K562 (cell line): Measurements from ENCODE around the gene POMGNT2. TPM values are rescaled to one million over a fixed set of nuclear protein-coding genes. Genes with fewer than 3 reads are reported as not detected.
"Not testable (repeated sequence)": the region's sequence is repeated elsewhere in the genome, so short reads cannot be mapped to it uniquely, and the experiment has no call there.

Source experiments
- ATAC-seq: fragments of 200-7000 bp; cut with Tn5 transposase; 3 replicates; pipeline ENCODE4 v1.9.1; 2020; ENCODE audit warnings: moderate library complexity
- BruUV-seq: library from RNA; stranded (reverse); fragments of 400-500 nt; replicated peaks from 2 replicates; lab custom pipeline; 2021; lab: Mats Ljungman, UMichigan
- CTCF ChIA-PET: fragments of 300-600 bp; formaldehyde crosslinking; extraction: SDS; loops from one replicate; lab custom pipeline; 2021; ENCODE audit warnings: low intra/inter-chr PET ratio; lab: Yijun Ruan, JAX
- POLR2A ChIA-PET: fragments of 300-600, 350-650 bp; sonication (Branson Sonifier 250); formaldehyde crosslinking; extraction: SDS; loops from one replicate; lab custom pipeline; 2021; ENCODE audit warnings: antibody characterized with exemption, inconsistent platforms; lab: Yijun Ruan, JAX
- DNase-seq, 4 experiments: peaks; one replicate each; pipeline versions ENCODE4 v3.0.0 to v3.0.0-alpha.2; 2011 to 2018; ENCODE audit warnings: low spot score in 3 of 4, mixed read lengths in 3 of 4; ENCODE audit errors: extremely low read depth in 1 of 4
- FAIRE-seq: peaks from 2 replicates; lab custom pipeline; 2011; peaks lifted over from hg19 to GRCh38; lab: Jason Lieb, UNC
- H2AFZ ChIP-seq: 2 replicates; pipeline ENCODE4 v1.6.0; 2011; ENCODE audit warnings: low read depth, low read length, control low read depth, inconsistent platforms
- H3K27ac ChIP-seq: fragments of 200-600 bp; 3 replicates; pipeline ENCODE4 v1.8.0; 2011; ENCODE audit warnings: low read depth, mild to moderate bottlenecking, control low read depth, inconsistent platforms, low read length, moderate library complexity, mixed read lengths; ENCODE audit errors: extremely low read depth
- H3K27me3 ChIP-seq, 2 experiments: fragments of 300-600 bp in 1 of 2; 2 replicates in 1 of 2; 3 replicates in 1 of 2; pipeline versions ENCODE4 v1.6.0 to v1.8.0; 2011; ENCODE audit warnings: inconsistent platforms in 2 of 2, low read length in 2 of 2, mild to moderate bottlenecking in 1 of 2, mixed read lengths in 1 of 2, moderate library complexity in 1 of 2; ENCODE audit not compliant: control insufficient read depth in 2 of 2, insufficient read depth in 2 of 2
- H3K36me3 ChIP-seq: fragments of 300-600 bp; 3 replicates; pipeline ENCODE4 v1.8.0; 2011; ENCODE audit warnings: mild to moderate bottlenecking, low read length, inconsistent platforms; ENCODE audit not compliant: control insufficient read depth, insufficient read depth
- H3K4me1 ChIP-seq, 2 experiments: fragments of 200-600 bp in 1 of 2; replicated peaks in 1 of 2; 2 replicates in 1 of 2; 3 replicates in 1 of 2; pipeline versions ENCODE4 v1.5.1 to v1.8.0; 2011; ENCODE audit warnings: inconsistent platforms in 2 of 2, low read length in 2 of 2, mild to moderate bottlenecking in 1 of 2, mixed read lengths in 1 of 2, moderate library complexity in 1 of 2; ENCODE audit not compliant: control insufficient read depth in 2 of 2, insufficient read depth in 2 of 2
- H3K4me2 ChIP-seq: 2 replicates; pipeline ENCODE4 v1.6.1; 2011; ENCODE audit warnings: low read length, control low read depth, inconsistent platforms, mixed read lengths; ENCODE audit not compliant: insufficient read depth
- H3K4me3 ChIP-seq: fragments of 200-600 bp; sonication (generic), shearing (Covaris generic); 2 replicates; pipeline ENCODE4 v1.5.1; 2016; ENCODE audit warnings: control low read depth, inconsistent platforms
- H3K79me2 ChIP-seq: fragments of 200-600 bp; 3 replicates; pipeline ENCODE4 v1.8.0; 2011; ENCODE audit warnings: low read length, inconsistent platforms; ENCODE audit not compliant: control insufficient read depth, insufficient read depth
- H3K9ac ChIP-seq, 2 experiments: 2 replicates each; pipeline versions ENCODE4 v1.6.0 to v1.6.1; 2011; ENCODE audit warnings: low read depth in 2 of 2, low read length in 2 of 2, control low read depth in 1 of 2, inconsistent platforms in 1 of 2, mild to moderate bottlenecking in 1 of 2, mixed read lengths in 1 of 2; ENCODE audit not compliant: insufficient read depth in 1 of 2
- H3K9me1 ChIP-seq: one replicate; pipeline ENCODE4 v1.6.0; 2011; ENCODE audit warnings: inconsistent platforms, mild to moderate bottlenecking, low read length, moderate library complexity; ENCODE audit not compliant: control insufficient read depth, insufficient read depth
- H3K9me3 ChIP-seq: replicated peaks from 2 replicates; pipeline ENCODE4 v1.5.1; 2011; ENCODE audit warnings: low read depth, low read length, inconsistent platforms; ENCODE audit not compliant: control insufficient read depth, insufficient read depth
- H4K20me1 ChIP-seq: replicated peaks from 2 replicates; pipeline ENCODE4 v1.6.1; 2011; ENCODE audit warnings: low read length, inconsistent platforms, mixed read lengths; ENCODE audit not compliant: control insufficient read depth, insufficient read depth
- BRCA1 ChIP-seq, 2 experiments: fragments of 450-650 bp in 1 of 2; sonication (generic) in 1 of 2; formaldehyde crosslinking in 1 of 2; IDR thresholded peaks; 2 replicates each; pipeline versions ENCODE4 v1.5.0 to v1.6.1; 2017 to 2020; ENCODE audit warnings: mild to moderate bottlenecking in 1 of 2, missing genetic modification reagents in 1 of 2
- WGBS: fragments of 100-300 bp; shearing (Covaris generic); methylation state at CpG from one replicate; pipeline ENCODE4 v1.1.6; 2016; ENCODE audit warnings: low coverage, mixed read lengths; ENCODE audit not compliant: insufficient coverage; ENCODE audit errors: missing lambda C conversion rate; 5-methylcytosine and 5-hydroxymethylcytosine counted together
- in situ Hi-C: fragments of 300-500 bp; cut with MboI; formaldehyde crosslinking; loops from 4 replicates; pipeline ENCODE4 v1.15.0; 2018; ENCODE audit warnings: inconsistent platforms, mixed read lengths
- intact Hi-C: fragments of 100-400 bp; cut with micrococcal nuclease; formaldehyde crosslinking; loops from 2 replicates; pipeline ENCODE4 v1.14.2; 2022
- polyA plus RNA-seq, 8 experiments: library from polyadenylated mRNA; depleted of rRNA in 4 of 8; stranded (reverse) in 5 of 8; unstranded in 3 of 8; fragments of >200 nt; fragmentation: Nextera tagmentation in 2 of 8; fragmentation: Illumina TruSeq in 1 of 8; extraction: Ambion mirVana in 2 of 8; extraction: Trizol in 1 of 8; gene quantifications; 2 replicates each; pipeline versions ENCODE4 v1.2.1 to v1.2.3, GENCODE V29; 2011 to 2014; ENCODE audit warnings: inconsistent platforms in 1 of 8, missing spikeins in 1 of 8
- total RNA-seq, 7 experiments: library from RNA; depleted of rRNA in 6 of 7; stranded (reverse); fragments of >200 nt in 6 of 7; fragmentation: Illumina TruSeq in 2 of 7; extraction: Trizol in 2 of 7; gene quantifications; 2 replicates each; pipeline versions ENCODE4 v1.2.1 to v1.2.3, GENCODE V29; 2011 to 2021; ENCODE audit warnings: low replicate concordance in 1 of 7

Gene POMGNT2
- total and polyA plus RNA-seq, 9 of the 15 experiments (the other 6 are each of a cell fraction or from before 2014, with no cell fraction given): 0.65 to 14.1 (median 10.3) TPM

DNA sequence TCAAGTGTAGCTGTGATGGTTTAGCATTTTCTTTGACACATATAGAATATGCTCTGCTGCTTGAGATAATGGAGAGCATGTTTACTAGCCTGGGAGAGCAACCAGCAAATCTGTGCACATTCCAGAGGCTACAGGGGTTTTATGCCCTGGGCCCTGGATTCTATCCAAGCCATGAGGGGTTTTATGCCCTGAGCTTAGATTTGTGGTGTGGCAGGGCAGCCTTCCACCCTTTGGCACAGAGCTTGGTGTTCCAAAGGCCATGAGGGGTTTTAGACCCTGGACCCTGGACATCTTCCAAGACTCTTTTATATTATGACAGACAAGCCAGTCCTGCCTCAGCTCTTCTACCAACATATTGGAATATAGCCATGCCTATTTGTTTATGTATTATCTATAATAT, 60.8 kb downstream of the POMGNT2 start:
- H3K4me1 ChIP-seq, BruUV-seq, H3K4me3 ChIP-seq, H2AFZ ChIP-seq, in situ Hi-C loops, H3K9me1 ChIP-seq, DNase-seq, intact Hi-C loops, FAIRE-seq, H3K9ac ChIP-seq, H4K20me1 ChIP-seq, H3K79me2 ChIP-seq, H3K9me3 ChIP-seq, H3K27ac ChIP-seq, ATAC-seq, H3K4me2 ChIP-seq, CTCF ChIA-PET, H3K36me3 ChIP-seq: not testable (repeated sequence)
- POLR2A ChIA-PET: interaction anchor here (0.6 kb wide), 1 partner anchor 9 kb away, joined by 3 read pairs; no protein-coding TSS in a partner anchor
- H3K27me3 ChIP-seq: peaks cover 0 to 16% of the 10 kb centered on the region in 2 experiments; a peak in 2 of 5 replicates

DNA sequence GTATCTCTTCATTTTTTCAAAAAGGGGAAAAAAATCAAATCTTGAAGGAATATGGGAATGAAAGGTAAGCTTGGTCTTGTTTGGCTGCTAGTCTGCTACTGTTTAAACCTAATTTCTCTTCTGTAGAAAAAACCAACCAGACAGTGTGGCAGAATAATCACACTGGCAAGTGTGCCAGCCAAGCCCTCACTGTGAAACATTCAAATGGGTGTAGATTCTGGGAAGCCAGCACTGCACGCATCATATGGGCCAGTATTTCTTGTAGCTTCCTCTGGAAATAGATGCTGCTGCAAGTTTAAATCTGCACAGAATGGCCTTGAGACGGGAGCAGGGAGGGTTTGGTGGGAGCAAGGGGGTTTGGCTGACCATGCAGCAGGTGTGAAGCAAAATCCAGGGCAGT, 62.1 kb downstream of the POMGNT2 start:
- no peak for ATAC-seq
- 0% methylated on average over 2 of the region's 2 CpGs for WGBS
- intact Hi-C loops: no loop called here
- no peak overlapping the region for H3K27ac ChIP-seq
- no peak overlapping the region for H2AFZ ChIP-seq
- DNase-seq: no peak
- H3K36me3 ChIP-seq: no peaks in the 10 kb centered on the region
- H3K79me2 ChIP-seq: no peaks in the 10 kb centered on the region
- H3K4me1 ChIP-seq: no peaks in the 10 kb centered on the region
- H3K4me3 ChIP-seq: no peak overlapping the region
- ChIA-PET CTCF (no interaction called here), POLR2A (interaction anchor here (0.6 to 0.8 kb wide), 2 partner anchors 36 to 472 kb away, joined by 3 to 4 read pairs; no protein-coding TSS in a partner anchor)
- in situ Hi-C loops: no loop called here
- TF ChIP-seq BRCA1 (IDR thresholded peaks at IDR 0.05) (no peak), BRCA1 (CRISPR knock-in tag; IDR thresholded peaks at IDR 0.05) (no peak)
- H3K9me1 ChIP-seq: no peaks in the 10 kb centered on the region
- H4K20me1 ChIP-seq: no peaks in the 10 kb centered on the region
- no peaks in the 10 kb centered on the region for H3K9me3 ChIP-seq
- peaks cover 0 to 16% of the 10 kb centered on the region in 2 experiments; a peak in 2 of 5 replicates for H3K27me3 ChIP-seq
- no peak overlapping the region for H3K4me2 ChIP-seq
- no TSS peak for BruUV-seq
- no peak for FAIRE-seq
- no peak overlapping the region for H3K9ac ChIP-seq
